NCI-H2081 treated with DMSO at 0.1 percent for 48 hours (cell line): ENCODE results near the gene C1orf52.

ENCODE experiments used
- DNase-seq: peaks from one replicate; lab custom pipeline; 2025; lab: John Stamatoyannopoulos, UW

C1orf52 gene

DNA sequence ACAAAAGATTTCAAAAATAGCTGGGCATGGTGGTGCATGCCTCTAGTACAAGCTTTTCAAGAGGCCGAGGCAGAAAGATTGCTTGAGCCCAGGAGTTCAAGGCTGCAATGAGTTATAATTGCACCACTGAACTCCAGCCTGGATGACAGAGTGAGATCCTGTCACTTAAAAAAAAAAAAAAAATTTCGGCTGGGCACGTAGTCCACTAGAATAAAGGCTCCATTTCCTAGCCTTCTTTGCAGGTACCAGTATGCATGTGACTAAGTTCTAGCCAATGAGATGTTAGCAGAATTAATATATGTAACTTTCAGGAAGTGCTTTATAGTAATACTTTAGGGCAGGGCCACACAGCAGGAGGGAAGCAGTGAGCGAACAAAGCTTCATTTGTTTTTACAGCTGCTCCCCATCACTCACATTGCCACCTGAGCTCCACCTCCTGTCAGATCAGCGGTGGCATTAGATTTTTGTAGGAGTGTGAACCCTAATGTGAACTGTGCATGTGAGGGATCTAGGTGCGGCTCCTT is 29.8 kb downstream of the C1orf52 start:
- peak; percentile 6 for DNase-seq

- DNase-seq: no peak
Observed at GRCh38 chr1:85228972-85229371, 30.5 kb downstream of the C1orf52 start.

- DNase-seq: no peak
Observed at GRCh38 chr1:85225624-85226380, 33.7 kb downstream of the C1orf52 start.

GRCh38 chr1:85224734-85225623 is 34.5 kb downstream of the C1orf52 start:
- no peak for DNase-seq

DNA sequence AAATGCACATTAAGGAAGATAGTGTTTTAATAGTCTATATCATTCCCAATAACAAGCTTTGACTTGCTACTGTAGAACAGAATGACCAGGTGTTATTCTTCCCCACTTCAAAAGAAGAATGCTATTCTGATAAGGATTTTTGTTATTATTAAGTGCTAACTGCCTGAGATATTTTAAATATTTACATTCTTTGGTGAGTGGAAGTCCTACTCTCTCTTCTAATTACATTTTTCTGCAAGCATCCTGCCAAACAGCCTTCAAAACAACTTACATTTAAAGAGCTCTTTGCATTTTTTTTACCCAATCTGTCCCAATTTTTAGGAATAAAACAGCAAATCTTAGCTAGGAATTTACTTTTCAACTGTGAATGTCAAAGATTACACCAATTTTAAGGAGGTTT is 35.2 kb downstream of the C1orf52 start:
- no peak for DNase-seq

- DNase-seq: no peak
Observed at GRCh38 chr1:85223334-85223733, 36.1 kb downstream of the C1orf52 start.

- no peak for DNase-seq
Observed at GRCh38 chr1:85220756-85221201, 38.7 kb downstream of the C1orf52 start.

DNA sequence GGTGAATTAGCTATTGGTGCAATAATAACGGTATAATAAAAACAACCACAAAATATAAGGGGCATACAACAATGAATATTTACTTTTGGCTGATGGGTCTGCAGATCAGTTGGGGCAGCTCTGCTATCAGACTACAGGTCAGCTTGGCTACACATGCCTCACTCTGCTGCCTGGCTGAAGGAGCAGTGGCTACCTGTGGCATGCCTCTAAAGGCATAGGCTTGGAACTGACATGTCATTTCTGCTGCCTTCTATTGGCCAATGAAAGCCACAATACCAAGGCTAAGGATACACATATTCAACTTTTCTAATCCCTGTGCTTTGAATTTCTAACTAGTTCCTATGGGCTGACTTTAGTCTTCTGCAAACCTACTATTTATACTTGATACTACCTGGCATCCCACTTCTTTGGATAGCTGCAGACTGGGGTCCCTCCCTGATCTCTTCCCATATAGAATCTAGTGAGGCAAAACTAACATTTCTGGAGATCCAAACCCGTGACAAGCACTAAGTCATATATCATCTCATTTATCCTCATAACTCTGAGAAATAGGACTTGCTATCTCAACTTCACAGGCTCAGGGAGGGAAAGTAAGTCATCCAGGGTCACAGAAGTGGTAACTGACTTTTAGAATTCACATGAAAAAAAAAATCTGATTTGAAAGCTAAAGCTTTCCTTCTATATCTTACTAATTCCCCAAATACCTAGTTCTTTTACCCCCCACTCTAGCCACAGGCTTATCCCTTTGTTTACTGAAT is 39.4 kb downstream of the C1orf52 start:
- no peak for DNase-seq

- DNase-seq: no peak
Observed at GRCh38 chr1:85216697-85217096, 42.8 kb downstream of the C1orf52 start.

DNA sequence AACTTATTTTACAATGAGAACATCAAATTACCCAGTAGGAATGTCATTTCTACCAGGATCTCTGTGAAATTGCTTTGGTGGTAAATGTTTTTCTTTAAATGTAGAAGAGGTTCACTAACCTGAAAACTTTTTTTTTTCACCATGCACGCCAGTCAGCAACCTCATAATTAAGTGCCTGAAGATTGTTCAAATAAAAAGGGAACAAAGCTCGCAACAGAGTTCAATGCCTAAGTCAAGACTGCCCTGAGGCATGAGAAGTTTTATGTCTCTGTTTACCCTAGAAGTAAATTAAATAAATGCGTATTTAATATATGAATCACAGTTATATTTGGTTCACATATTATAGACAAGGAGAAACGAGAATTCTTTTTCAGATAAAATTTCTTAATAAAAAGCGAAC is 44.8 kb downstream of the C1orf52 start:
- no peak for DNase-seq

- no peak for DNase-seq
Observed at GRCh38 chr1:85208488-85208887, 51.0 kb downstream of the C1orf52 start.

DNA sequence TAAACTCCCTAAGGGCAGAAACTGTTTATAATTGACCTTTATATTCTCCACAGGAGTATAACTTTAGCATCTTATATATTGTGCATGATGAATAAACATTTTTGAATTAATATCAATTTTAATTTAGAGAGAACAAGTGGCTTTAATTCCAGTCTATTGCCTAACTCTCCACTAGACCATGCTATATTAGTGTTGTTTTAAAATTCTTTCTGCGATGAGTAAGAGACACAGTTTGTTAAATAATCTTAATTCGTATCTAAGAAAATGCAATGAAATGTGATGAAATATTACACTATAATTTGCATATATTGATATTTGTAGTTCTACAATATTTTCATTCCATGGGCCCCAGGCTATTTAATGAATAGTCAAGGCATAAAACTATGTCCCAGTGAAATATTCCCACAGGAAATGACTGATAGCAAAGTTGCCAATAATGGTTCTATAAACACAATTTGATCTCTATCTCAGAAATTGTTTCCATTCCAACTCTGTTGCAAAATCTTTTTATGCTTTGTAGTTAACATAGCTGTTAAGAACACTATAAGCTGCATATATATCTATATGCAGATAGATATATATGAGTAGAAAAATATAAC is 55.8 kb downstream of the C1orf52 start:
- DNase-seq: no peak

GRCh38 chr1:85202864-85203255 is 56.6 kb downstream of the C1orf52 start:
- DNase-seq: no peak

- DNase-seq: no peak
Observed at GRCh38 chr1:85202092-85202863, 57.2 kb downstream of the C1orf52 start.

DNA sequence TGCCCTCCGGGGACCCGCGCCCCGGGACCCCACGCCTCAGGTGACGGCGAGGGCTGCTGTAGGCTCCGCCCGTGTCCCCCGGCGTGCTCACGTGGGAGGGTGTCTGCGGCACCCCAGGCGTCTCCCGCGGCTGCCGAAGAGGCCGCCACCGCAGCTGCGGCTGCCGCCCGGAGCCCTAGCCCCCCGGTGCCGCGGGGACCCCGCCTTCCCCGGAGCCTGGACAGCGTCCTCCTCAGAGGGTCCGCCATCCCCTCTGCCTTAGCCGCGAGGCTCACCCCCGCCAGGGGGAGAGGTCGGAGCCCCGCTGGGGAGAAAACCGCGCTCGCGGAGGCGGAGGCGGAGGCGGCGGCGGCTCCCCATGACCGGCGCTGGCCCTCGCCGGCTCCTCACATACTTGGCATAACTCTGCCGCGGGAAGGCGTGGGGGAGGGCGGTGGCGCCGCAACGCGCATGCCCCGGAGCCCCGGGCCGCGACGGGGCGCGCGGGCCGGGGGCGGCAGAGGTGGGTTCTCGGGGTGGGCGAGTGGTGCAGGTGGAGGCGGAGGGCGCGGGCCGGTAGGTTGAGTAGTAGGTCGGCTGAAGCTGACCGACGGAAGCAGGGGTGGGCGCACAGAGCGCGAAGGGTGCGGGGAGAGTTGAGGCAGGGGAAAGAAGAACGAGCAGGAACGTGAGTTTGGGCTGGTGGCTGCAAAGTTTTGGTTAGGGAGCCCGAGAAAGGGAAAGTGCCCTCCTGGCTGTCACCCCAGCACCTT is 57.9 kb downstream of the C1orf52 start:
- DNase-seq: no peak

DNA sequence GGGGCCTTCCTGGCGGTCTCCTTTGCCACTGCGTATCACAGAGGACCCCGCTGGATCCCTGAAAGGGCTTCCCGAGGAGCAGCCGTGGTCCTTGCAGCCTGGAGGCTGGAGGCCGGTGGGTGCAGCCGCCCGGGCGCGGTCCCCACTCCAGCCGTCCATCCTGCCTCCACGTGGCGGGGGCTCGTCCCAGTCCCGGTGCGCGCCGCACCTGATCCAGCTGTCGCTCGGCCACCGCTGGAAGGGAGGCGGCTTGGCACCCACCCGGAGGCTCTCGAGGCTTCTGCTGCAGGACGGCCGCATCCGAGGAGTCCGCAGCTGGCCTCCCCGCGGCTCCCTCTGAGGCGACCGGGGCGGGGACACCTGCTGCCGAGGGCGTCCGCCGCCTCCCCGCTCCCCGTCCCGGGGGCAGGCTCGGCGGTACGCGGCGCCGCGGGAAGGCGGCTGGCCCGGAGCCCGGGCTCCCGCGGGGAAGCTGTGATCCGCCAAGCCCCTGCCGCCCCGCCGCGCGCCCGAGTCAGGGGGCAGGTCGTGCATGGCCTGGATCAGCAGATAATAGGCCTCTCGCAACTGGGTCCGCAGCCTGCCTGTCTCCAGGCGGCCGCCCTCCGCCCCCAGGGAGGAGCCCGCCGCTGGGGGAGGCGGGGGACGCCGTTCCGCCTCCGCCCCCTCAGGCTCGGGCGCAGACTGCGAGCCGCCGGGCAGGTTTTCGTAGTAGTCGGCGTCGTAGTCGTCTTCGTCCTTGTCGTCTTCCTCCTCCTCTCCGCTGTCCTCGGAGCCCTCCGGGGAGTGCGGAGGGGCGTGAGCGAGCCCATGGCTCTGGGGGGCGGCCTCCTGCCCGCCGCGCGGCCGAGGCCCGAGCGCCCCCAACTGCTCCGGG is 58.8 kb downstream of the C1orf52 start, which contains the start of gene SYDE2:
Gene SYDE2, minus strand, starts transcription at position 554 of the 877 bp plus-strand sequence. Its CDS starts 20 bp downstream, at position 534.
- no peak for DNase-seq
